HG02852 (cell line): ENCODE results near the gene LRRC7.
"Not testable (repeated sequence)": the region's sequence is repeated elsewhere in the genome, so short reads cannot be mapped to it uniquely, and the experiment has no call there.

Experiments
- ATAC-seq: cut with Tn5 transposase; IDR thresholded peaks from one replicate; pipeline ENCODE4 v1.9.1; 2021; ENCODE audit warnings: mild to moderate bottlenecking, moderate library complexity; ENCODE audit not compliant: unreplicated experiment

LRRC7 gene

GRCh38 chr1:69693921-69694675, 126.4 kb downstream of the LRRC7 start:
- ATAC-seq: no peak

- ATAC-seq: no peak
Observed at GRCh38 chr1:69697340-69697739, 129.6 kb downstream of the LRRC7 start.

- ATAC-seq: no peak
Observed at GRCh38 chr1:69700770-69701169, 133.0 kb downstream of the LRRC7 start.

- no peak for ATAC-seq
Observed at GRCh38 chr1:69702085-69702484, 134.4 kb downstream of the LRRC7 start.

- ATAC-seq: no peak
Observed at GRCh38 chr1:69706473-69706872, 138.8 kb downstream of the LRRC7 start.

GRCh38 chr1:69707103-69707502, 139.4 kb downstream of the LRRC7 start:
- no peak for ATAC-seq

GRCh38 chr1:69710484-69711189, 142.9 kb downstream of the LRRC7 start:
- ATAC-seq: no peak

GRCh38 chr1:69711190-69711930, 143.6 kb downstream of the LRRC7 start:
- ATAC-seq: no peak

GRCh38 chr1:69717834-69718233, 150.1 kb downstream of the LRRC7 start:
- not testable (repeated sequence) for ATAC-seq

GRCh38 chr1:69728206-69728605, 160.5 kb downstream of the LRRC7 start:
- ATAC-seq: no peak

- ATAC-seq: no peak
Observed at GRCh38 chr1:69733061-69733460, 165.3 kb downstream of the LRRC7 start.

- peak; percentile 90 for ATAC-seq
Observed at GRCh38 chr1:69737527-69738185, 169.9 kb downstream of the LRRC7 start.

GRCh38 chr1:69738458-69739250, 170.9 kb downstream of the LRRC7 start:
- ATAC-seq: no peak

- no peak for ATAC-seq
Observed at GRCh38 chr1:69739251-69739605, 171.5 kb downstream of the LRRC7 start.

- ATAC-seq: no peak
Observed at GRCh38 chr1:69743146-69743545, 175.4 kb downstream of the LRRC7 start.

- ATAC-seq: no peak
Observed at GRCh38 chr1:69744381-69744780, 176.7 kb downstream of the LRRC7 start.

GRCh38 chr1:69747207-69747606, 179.5 kb downstream of the LRRC7 start:
- ATAC-seq: no peak

GRCh38 chr1:69750638-69751037, 182.9 kb downstream of the LRRC7 start:
- ATAC-seq: no peak

GRCh38 chr1:69752831-69753230, 185.1 kb downstream of the LRRC7 start:
- no peak for ATAC-seq

- ATAC-seq: no peak
Observed at GRCh38 chr1:69754521-69754920, 186.8 kb downstream of the LRRC7 start.
